ENCODE measurements around the gene PAQR5.

DNA sequence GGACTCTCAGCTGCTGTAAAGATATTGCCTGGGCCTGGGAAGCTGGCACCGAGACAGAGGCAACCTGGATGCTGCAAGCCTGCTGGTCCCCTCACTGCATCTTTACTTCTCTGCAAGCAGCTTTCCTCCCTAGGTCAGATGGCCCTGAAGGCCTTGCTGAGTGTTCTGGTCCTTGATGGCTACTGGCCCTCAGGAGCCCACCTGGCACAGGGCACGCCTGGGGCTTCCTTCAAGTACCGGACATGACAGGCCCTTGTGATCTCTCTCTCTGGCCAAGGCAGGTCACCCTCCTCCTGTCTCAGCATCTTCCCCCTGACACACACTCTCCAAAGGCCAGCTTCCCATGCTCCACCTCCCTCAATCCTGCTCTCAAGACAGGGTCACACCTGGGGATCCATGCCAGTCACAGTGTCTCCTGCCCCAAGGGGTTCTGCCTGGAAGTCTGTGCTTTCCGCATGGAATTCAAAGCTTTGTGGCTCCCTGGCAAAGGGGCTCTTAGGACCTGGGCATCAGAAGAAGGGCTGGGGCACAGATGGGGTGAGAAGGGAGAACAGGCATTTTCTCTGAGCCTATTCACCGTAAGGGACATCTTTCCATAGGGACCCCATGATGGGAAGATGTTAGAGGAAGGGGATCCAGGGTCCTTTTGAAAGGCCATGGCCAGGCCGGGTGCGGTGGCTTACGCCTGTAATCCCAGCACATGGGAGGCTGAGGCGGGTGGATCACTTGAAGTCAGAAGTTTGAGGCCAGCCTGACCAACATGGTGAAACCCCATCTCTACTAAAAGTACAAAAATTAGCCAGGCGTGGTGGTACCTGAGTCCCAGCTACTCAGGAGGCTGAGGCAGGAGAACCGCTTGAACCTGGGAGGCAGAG is 4.7 kb upstream of the PAQR5 start:
- TF ChIP-seq, protein P1, sequence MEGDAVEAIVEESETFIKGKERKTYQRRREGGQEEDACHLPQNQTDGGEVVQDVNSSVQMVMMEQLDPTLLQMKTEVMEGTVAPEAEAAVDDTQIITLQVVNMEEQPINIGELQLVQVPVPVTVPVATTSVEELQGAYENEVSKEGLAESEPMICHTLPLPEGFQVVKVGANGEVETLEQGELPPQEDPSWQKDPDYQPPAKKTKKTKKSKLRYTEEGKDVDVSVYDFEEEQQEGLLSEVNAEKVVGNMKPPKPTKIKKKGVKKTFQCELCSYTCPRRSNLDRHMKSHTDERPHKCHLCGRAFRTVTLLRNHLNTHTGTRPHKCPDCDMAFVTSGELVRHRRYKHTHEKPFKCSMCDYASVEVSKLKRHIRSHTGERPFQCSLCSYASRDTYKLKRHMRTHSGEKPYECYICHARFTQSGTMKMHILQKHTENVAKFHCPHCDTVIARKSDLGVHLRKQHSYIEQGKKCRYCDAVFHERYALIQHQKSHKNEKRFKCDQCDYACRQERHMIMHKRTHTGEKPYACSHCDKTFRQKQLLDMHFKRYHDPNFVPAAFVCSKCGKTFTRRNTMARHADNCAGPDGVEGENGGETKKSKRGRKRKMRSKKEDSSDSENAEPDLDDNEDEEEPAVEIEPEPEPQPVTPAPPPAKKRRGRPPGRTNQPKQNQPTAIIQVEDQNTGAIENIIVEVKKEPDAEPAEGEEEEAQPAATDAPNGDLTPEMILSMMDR (IDR thresholded peaks at IDR 0.05; ENCODE audit: insufficient read depth, low read depth, low read length) = no peak
- TF ChIP-seq EZH2 (IDR thresholded peaks at IDR 0.05; ENCODE audit: insufficient read depth, low read length) = no peak

Data from astrocyte (in vitro differentiated cells and primary cell).